K562 (cell line): Measurements from ENCODE around the gene SFXN5. TPM values are rescaled to one million over a fixed set of nuclear protein-coding genes. Genes with fewer than 3 reads are reported as not detected.

Experiments
- ARID1B ChIP-seq: fragments of 450-650 bp; IDR thresholded peaks from 2 replicates; pipeline ENCODE4 v1.6.1; 2016; ENCODE audit warnings: antibody characterized with exemption, mild to moderate bottlenecking, inconsistent platforms
- CEBPB ChIP-seq: fragments of 450-650 bp; IDR thresholded peaks from 2 replicates; pipeline ENCODE4 v1.6.1; 2016; ENCODE audit warnings: missing genetic modification characterization, missing compliant biosample characterization
- CREBBP ChIP-seq: IDR thresholded peaks from one replicate; pipeline ENCODE4 v1.6.1; 2012; ENCODE audit warnings: low read depth, mild to moderate bottlenecking, control low read depth, inconsistent platforms, low read length
- GABPA ChIP-seq: fragments of 200-800 bp; sonication (Bioruptor generic); conservative IDR thresholded peaks from 2 replicates; pipeline ENCODE4 v1.6.1; 2016; ENCODE audit warnings: low read depth, missing genetic modification characterization, missing compliant biosample characterization
- HDAC2 ChIP-seq: fragments of 450-650 bp; IDR thresholded peaks from 2 replicates; pipeline ENCODE4 v1.6.1; 2016; ENCODE audit warnings: mild to moderate bottlenecking
- HEY1 ChIP-seq: fragments of 250-450 bp; sonication (Bioruptor Pico); IDR thresholded peaks from 2 replicates; pipeline ENCODE4 v1.5.0; 2020; ENCODE audit warnings: mild to moderate bottlenecking, moderate library complexity, borderline replicate concordance
- HMG20A ChIP-seq: fragments of 450-650 bp; formaldehyde crosslinking; conservative IDR thresholded peaks from 2 replicates; pipeline ENCODE4 v1.4.0; 2020; ENCODE audit warnings: mild to moderate bottlenecking, mixed read lengths
- KDM1A ChIP-seq, 2 experiments: fragments of 450-650 bp; IDR thresholded peaks; 2 replicates each; pipeline ENCODE4 v1.6.1; 2016; ENCODE audit warnings: mild to moderate bottlenecking in 2 of 2
- NUFIP1 ChIP-seq: fragments of 450-650 bp; IDR thresholded peaks from 2 replicates; pipeline ENCODE4 v1.6.1; 2018; ENCODE audit not compliant: partially characterized antibody
- PTBP1 ChIP-seq: fragments of 200-400 bp; formaldehyde crosslinking; IDR thresholded peaks from 2 replicates; pipeline ENCODE4 v1.6.1; 2017; ENCODE audit warnings: low read depth, low read length
- RBBP5 ChIP-seq: fragments of 200-600 bp; sonication (generic); IDR thresholded peaks from 2 replicates; pipeline ENCODE4 v1.6.1; 2012; ENCODE audit warnings: borderline replicate concordance, mild to moderate bottlenecking, low read length, control low read depth, inconsistent platforms; ENCODE audit not compliant: insufficient read depth, poor library complexity, severe bottlenecking
- SETDB1 ChIP-seq: IDR thresholded peaks from one replicate; pipeline ENCODE4 v1.6.1; 2012; ENCODE audit warnings: low read length, control low read depth, inconsistent platforms
- SMAD4 ChIP-seq: fragments of 250-450 bp; sonication (Bioruptor Pico); conservative IDR thresholded peaks from 2 replicates; pipeline ENCODE4 v1.8.0; 2021; ENCODE audit warnings: inconsistent platforms, mild to moderate bottlenecking, moderate library complexity
- SMC3 ChIP-seq: conservative IDR thresholded peaks from 2 replicates; pipeline ENCODE4 v1.6.1; 2011; ENCODE audit warnings: low read depth, low read length, improper control_type of control experiment; ENCODE audit not compliant: insufficient read depth
- SNRNP70 ChIP-seq: fragments of 200-400 bp; formaldehyde crosslinking; optimal IDR thresholded peaks from 2 replicates; pipeline ENCODE3; 2017; ENCODE audit warnings: low read depth, low read length
- ZNF124 ChIP-seq: sonication (generic); formaldehyde crosslinking; IDR thresholded peaks from 2 replicates; pipeline ENCODE4 v1.8.1; 2022; ENCODE audit warnings: missing genetic modification reagents
- ZZZ3 ChIP-seq: fragments of 450-650 bp; IDR thresholded peaks from 2 replicates; pipeline ENCODE4 v1.6.1; 2016; ENCODE audit warnings: antibody characterized with exemption, mild to moderate bottlenecking, moderate library complexity
- polyA plus RNA-seq, 8 experiments: library from polyadenylated mRNA; depleted of rRNA in 4 of 8; stranded (reverse) in 5 of 8; unstranded in 3 of 8; fragments of >200 nt; fragmentation: Nextera tagmentation in 2 of 8; fragmentation: Illumina TruSeq in 1 of 8; extraction: Ambion mirVana in 2 of 8; extraction: Trizol in 1 of 8; gene quantifications; 2 replicates each; pipeline versions ENCODE4 v1.2.1 to v1.2.3, GENCODE V29; 2011 to 2014; ENCODE audit warnings: inconsistent platforms in 1 of 8, missing spikeins in 1 of 8
- total RNA-seq, 7 experiments: library from RNA; depleted of rRNA in 6 of 7; stranded (reverse); fragments of >200 nt in 6 of 7; fragmentation: Illumina TruSeq in 2 of 7; extraction: Trizol in 2 of 7; gene quantifications; 2 replicates each; pipeline versions ENCODE4 v1.2.1 to v1.2.3, GENCODE V29; 2011 to 2021; ENCODE audit warnings: low replicate concordance in 1 of 7
- TF ChIP-seq, protein P1 (sequence below): fragments of 250-450 bp; sonication (Bioruptor Pico); IDR thresholded peaks from 2 replicates; pipeline ENCODE4 v1.8.0; 2022; ENCODE audit warnings: inconsistent platforms, mild to moderate bottlenecking, moderate library complexity, borderline replicate concordance
- TF ChIP-seq, protein P2 (sequence below): IDR thresholded peaks from 2 replicates; pipeline ENCODE4 v1.6.1; 2011; ENCODE audit not compliant: insufficient read length; ENCODE audit errors: extremely low read depth
- TF ChIP-seq, protein P3 (sequence below): IDR thresholded peaks from 2 replicates; pipeline ENCODE4 v1.6.1; 2016; ENCODE audit warnings: missing genetic modification characterization, missing compliant biosample characterization
- TF ChIP-seq, protein P4 (sequence below): fragments of 450-650 bp; IDR thresholded peaks from 2 replicates; pipeline ENCODE4 v1.6.1; 2014; ENCODE audit warnings: low read depth, mild to moderate bottlenecking, moderate library complexity, borderline replicate concordance

The SFXN5 gene
- total and polyA plus RNA-seq, 9 of the 15 experiments (the other 6 are each of a cell fraction or from before 2014, with no cell fraction given) = 8.3 to 22.6 (median 16.0) TPM

DNA sequence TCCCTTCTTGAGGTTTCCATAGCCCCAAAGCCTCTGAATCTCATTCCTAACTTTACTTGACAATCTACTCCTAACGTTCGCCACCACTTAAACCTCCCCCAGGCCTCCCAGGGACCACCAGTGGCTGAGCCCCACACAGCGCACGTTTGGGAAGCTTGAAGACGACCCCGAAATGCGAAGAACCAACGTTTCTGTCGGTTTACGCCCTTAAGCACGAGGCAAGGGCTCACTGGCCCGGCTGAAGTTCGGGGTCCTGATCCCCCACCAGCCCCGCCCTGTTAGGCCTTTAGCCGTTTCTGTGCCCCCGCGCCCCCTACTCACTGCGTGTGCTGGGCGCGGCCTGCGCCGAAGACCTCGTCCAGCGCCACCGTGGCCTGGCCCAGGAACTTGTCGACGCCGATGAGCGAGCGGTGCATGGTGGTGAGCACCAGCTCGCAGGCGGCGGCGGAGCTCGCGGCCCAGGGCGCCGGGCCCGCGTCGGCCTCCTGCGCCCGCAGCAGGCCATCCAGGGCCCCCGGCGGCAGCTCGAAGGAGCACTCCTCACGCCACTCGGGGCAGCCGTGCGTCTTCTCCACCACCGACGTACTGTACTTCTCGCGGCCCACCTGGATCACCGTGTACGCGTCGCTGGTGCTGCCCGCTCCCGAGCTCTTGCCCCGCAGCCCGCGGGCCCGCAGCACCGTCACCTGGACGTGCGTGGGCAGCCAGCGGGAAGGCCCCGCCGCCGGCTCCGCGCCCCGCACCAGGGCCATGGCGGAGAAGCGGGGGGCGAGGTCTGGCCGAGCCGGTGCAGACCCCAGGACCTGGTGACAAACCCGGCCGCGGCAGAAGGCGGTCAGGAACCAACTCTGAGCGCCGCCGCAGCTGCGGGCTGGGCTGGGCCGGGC lies 40.8 kb upstream of the SFXN5 start (continued):
- no peak for TF ChIP-seq ARID1B
- TF ChIP-seq SMC3 = no peak
- TF ChIP-seq CREBBP = no peak
- TF ChIP-seq PTBP1 = no peak
- TF ChIP-seq NUFIP1 = no peak
- no peak for TF ChIP-seq CEBPB (tag)
- TF ChIP-seq, protein P1, sequence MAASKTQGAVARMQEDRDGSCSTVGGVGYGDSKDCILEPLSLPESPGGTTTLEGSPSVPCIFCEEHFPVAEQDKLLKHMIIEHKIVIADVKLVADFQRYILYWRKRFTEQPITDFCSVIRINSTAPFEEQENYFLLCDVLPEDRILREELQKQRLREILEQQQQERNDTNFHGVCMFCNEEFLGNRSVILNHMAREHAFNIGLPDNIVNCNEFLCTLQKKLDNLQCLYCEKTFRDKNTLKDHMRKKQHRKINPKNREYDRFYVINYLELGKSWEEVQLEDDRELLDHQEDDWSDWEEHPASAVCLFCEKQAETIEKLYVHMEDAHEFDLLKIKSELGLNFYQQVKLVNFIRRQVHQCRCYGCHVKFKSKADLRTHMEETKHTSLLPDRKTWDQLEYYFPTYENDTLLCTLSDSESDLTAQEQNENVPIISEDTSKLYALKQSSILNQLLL (CRISPR knock-in tag) = no peak
- no peak for TF ChIP-seq HMG20A (CRISPR knock-in tag)
- TF ChIP-seq RBBP5 = peak; percentile 63
- 0 out of 2 replicates have a peak, but pooled peaks have one; percentile 12 for TF ChIP-seq HDAC2
- TF ChIP-seq ZNF124 (CRISPR knock-in tag) = no peak
- TF ChIP-seq ZZZ3 = no peak
- 0 out of 2 replicates have a peak, but pooled peaks have one; percentile 19 for TF ChIP-seq SMAD4 (CRISPR knock-in tag)
- no peak for TF ChIP-seq KDM1A (IDR thresholded peaks at IDR 0.05)
- TF ChIP-seq HEY1 (CRISPR knock-in tag) = no peak
- TF ChIP-seq, protein P2, sequence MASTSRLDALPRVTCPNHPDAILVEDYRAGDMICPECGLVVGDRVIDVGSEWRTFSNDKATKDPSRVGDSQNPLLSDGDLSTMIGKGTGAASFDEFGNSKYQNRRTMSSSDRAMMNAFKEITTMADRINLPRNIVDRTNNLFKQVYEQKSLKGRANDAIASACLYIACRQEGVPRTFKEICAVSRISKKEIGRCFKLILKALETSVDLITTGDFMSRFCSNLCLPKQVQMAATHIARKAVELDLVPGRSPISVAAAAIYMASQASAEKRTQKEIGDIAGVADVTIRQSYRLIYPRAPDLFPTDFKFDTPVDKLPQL = no peak
- TF ChIP-seq, protein P3, sequence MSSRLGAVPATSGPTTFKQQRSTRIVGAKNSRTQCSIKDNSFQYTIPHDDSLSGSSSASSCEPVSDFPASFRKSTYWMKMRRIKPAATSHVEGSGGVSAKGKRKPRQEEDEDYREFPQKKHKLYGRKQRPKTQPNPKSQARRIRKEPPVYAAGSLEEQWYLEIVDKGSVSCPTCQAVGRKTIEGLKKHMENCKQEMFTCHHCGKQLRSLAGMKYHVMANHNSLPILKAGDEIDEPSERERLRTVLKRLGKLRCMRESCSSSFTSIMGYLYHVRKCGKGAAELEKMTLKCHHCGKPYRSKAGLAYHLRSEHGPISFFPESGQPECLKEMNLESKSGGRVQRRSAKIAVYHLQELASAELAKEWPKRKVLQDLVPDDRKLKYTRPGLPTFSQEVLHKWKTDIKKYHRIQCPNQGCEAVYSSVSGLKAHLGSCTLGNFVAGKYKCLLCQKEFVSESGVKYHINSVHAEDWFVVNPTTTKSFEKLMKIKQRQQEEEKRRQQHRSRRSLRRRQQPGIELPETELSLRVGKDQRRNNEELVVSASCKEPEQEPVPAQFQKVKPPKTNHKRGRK = no peak
- no peak for TF ChIP-seq SETDB1
- TF ChIP-seq GABPA (tag) = no peak
- TF ChIP-seq, protein P4, sequence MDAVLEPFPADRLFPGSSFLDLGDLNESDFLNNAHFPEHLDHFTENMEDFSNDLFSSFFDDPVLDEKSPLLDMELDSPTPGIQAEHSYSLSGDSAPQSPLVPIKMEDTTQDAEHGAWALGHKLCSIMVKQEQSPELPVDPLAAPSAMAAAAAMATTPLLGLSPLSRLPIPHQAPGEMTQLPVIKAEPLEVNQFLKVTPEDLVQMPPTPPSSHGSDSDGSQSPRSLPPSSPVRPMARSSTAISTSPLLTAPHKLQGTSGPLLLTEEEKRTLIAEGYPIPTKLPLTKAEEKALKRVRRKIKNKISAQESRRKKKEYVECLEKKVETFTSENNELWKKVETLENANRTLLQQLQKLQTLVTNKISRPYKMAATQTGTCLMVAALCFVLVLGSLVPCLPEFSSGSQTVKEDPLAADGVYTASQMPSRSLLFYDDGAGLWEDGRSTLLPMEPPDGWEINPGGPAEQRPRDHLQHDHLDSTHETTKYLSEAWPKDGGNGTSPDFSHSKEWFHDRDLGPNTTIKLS = no peak
- TF ChIP-seq SNRNP70 = no peak
